Dedifferentiated amniotic fluid mesenchymal stem cell (primary cell): Measurements from ENCODE around the gene SUPT5H.
A peak's percentile ranks its signal among the peaks of the same experiment; 100 is the strongest.

ENCODE experiments used
- DNase-seq: peaks from one replicate; pipeline ENCODE4 v3.0.0-alpha.2; 2016; ENCODE audit errors: extremely low spot score

The SUPT5H gene

GRCh38 chr19:39425744-39426143 lies 19.6 kb upstream of the SUPT5H start:
- DNase-seq, result no peak

GRCh38 chr19:39426170-39426569 lies 19.2 kb upstream of the SUPT5H start:
- no peak for DNase-seq

GRCh38 chr19:39427707-39428106 lies 17.7 kb upstream of the SUPT5H start:
- DNase-seq, result no peak

- peak; percentile 67 for DNase-seq
Measured at GRCh38 chr19:39428283-39429112, 16.9 kb upstream of the SUPT5H start.

- DNase-seq, result no peak
Measured at GRCh38 chr19:39430675-39431593, 14.4 kb upstream of the SUPT5H start.

GRCh38 chr19:39432677-39433025 lies 12.7 kb upstream of the SUPT5H start:
- DNase-seq, result no peak

GRCh38 chr19:39433480-39434079 lies 11.8 kb upstream of the SUPT5H start:
- no peak for DNase-seq

GRCh38 chr19:39434123-39435076 lies 11.0 kb upstream of the SUPT5H start:
- DNase-seq, result no peak

- peak; percentile 98 for DNase-seq
Measured at GRCh38 chr19:39435499-39436349, 9.7 kb upstream of the SUPT5H start, which contains the start of gene RPS16. TSS of gene RPS16 (minus strand) at chr19:39435949. CDS start at chr19:39435895, 54 bp downstream.

GRCh38 chr19:39436350-39436716 lies 9.0 kb upstream of the SUPT5H start:
- no peak for DNase-seq

GRCh38 chr19:39438270-39438934 lies 7.0 kb upstream of the SUPT5H start:
- no peak for DNase-seq

GRCh38 chr19:39444598-39445195 lies 685 bp upstream of the SUPT5H start:
- DNase-seq, result no peak

GRCh38 chr19:39446365-39447084 lies 1.1 kb downstream of the SUPT5H start:
- no peak for DNase-seq

- DNase-seq, result no peak
Measured at GRCh38 chr19:39448271-39448670, 2.9 kb downstream of the SUPT5H start.

- DNase-seq, result no peak
Measured at GRCh38 chr19:39449116-39449797, 3.9 kb downstream of the SUPT5H start.

GRCh38 chr19:39451257-39451656 lies 5.9 kb downstream of the SUPT5H start:
- peak; percentile 6 for DNase-seq

GRCh38 chr19:39463403-39463802 lies 18.0 kb downstream of the SUPT5H start:
- DNase-seq, result no peak
